Activated CD4-positive, alpha-beta T cell treated with anti-CD3 and anti-CD28 coated beads, Interleukin-2, amount 50 U/mL, for 1 hour (primary cell): ENCODE results near the gene LDHAL6B.

ENCODE experiments used
- DNase-seq: peaks from one replicate; pipeline ENCODE4 v3.0.0-alpha.2; 2020

The LDHAL6B gene

DNA sequence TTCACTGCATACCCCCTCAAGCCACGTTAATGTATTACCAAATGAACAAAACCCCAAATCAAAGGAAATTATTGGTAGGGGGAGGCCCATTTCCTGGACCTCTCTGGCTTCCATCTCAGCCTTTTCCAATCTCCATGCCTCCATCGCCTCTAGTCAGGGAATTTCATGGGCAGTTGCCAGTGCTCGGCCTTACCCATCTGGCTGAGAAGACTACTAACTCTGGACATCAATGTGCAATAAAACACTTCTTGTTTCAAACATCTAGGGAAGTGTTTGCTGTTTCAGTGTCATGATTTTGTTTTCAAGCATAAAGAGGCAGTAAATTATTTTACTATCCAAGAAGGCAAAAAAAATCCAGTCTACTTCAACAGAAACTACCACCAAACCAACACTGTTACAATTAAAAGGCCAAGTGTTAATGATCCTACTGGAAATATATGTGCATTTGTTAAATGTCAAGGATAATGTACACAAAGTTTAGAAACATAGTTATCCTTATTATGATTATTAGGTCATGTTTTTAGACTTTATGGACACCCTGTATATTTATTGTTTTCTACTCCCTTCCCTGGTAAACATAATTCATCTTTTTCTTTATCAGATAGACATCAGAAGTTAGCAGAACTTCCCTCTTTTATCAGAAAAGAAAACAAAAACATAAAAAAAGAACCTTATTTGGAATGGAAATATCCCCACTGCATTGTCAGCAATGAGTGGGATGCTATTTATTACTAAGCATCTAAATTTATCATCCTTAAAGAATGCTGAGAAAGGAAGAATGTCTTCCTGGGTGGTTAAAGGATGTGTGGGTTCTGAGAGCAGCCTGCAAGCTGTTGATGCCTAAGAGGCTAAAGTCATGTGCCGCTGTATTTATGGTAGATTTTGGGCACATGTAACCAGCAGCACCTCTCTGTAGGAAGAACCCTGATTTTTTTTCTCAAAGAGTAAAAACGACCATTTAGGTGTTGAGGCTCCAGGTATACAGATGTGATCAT is 15.2 kb downstream of the LDHAL6B start:
- no peak for DNase-seq

DNA sequence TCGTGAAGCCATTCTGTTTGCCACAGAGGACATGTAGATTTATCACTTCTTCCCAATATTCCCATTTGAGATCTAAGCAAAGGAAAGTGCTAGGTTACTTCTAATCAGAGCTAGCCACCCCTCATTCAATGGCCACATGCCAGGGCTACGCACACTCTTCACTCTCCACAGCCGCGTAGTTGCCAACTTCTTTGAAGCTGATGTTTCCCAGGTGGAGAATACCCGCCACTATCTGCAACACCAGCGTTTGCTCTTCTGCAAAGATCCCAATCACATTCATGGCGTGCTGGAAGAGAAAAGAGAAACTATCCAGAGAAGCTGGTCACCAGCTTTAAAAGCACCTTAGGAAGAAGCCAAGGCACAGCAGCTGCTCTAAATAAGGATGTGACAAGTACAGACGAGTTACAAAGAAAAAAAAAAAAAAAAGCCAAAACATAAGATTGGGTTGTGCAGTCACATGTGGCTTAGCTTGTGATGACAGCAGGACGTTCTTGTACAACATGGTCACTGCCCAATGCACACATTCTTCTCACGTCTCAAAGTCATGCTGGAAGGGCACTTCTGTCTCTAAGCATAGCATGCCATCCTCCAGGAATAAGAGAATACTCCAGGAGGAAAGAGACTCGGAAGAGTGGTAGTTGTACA is 16.4 kb downstream of the LDHAL6B start:
- DNase-seq = no peak

DNA sequence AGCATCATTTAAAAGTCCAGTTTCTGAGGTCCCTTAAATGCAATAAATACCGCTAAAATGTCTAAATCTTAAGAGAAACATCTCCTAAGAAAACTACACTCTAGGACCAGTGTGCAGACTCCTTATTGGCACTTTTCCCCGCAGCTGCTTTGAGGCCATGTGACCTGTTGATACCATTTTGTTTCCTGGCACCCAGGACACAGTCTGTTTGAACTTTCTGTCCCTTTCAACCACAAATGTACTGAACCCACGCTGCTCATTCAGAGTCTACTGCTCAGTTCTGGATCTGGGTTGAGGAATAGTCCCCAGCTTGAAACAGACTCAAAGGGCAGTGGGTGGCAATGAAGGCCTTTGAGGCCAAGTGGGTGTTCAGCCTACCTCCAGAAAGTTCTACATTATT is 17.1 kb downstream of the LDHAL6B start:
- DNase-seq = no peak

DNA sequence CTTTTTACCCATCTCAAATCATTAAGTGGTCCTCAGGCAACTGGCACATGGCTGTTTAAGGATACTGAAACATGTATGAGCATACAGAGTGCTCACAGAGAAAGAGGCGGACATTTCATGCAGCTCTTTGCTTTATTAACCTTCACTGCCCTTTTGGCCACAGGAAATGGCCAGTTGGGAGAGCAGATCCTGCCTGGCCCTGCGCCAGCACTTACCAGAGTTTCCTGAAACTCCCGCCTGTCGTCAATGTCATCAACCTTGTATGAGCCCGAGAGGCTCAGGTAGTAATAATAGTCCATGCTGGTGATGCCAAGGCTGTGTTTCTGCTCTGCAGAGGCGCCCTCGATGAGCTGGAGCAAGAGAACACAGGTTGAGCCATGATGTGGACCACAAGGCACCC is 17.8 kb downstream of the LDHAL6B start:
- no peak for DNase-seq

DNA sequence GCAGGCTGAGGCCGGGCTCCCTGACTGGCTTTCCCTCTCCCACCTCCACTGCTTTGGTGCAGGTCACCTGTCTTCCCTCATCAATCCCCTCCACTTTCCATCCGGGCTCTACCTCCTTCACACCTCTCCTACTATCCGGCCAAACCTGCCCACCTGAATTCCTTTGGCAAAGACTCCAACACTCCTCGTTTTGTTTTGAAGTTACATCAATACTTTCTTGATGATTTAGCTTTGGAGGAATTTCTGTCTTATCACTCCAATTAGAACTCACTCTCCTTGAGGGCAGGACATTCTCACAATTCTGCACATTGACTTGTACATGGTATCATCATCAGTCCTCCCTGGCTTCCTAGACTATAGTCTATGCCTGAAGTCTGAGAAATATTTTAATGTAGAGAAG is 20.4 kb downstream of the LDHAL6B start:
- DNase-seq = no peak

DNA sequence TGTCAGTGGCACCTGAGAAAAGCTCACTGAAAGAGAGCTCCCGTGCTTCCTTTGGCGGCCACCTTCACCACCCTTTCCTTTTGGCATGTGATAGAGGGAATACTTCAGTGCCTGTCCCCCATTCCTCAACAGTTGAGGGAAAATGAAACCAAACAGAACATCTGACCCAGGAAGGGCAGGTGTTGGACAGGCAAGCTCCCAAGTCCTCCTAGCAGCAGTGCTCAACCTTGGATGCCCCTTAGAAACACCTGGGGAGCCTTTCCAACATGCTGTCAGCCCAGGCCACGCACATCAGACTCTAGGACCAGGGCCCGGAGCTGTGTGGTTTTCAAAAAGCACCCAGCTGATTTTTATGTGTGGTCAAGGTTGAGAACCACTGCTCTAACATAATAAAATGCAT is 22.4 kb downstream of the LDHAL6B start:
- DNase-seq = no peak

DNA sequence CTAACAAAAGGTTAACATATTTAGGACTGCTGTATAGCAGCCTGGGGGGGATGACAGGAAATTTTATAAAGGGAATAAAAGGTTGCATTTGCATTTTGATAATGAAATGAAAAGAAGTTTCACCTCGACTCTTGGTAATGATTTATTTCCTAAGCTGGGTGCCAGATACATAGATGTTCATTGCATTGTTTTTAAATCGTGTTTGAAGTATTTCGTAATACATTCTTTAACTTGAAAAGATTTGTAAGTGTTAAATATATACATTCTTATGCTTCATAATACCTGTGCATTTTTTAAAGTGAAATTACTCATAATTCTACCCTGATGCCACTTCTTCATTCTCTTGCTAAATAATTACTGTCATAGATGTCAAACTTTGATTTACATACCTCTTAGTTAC is 22.8 kb downstream of the LDHAL6B start:
- no peak for DNase-seq

DNA sequence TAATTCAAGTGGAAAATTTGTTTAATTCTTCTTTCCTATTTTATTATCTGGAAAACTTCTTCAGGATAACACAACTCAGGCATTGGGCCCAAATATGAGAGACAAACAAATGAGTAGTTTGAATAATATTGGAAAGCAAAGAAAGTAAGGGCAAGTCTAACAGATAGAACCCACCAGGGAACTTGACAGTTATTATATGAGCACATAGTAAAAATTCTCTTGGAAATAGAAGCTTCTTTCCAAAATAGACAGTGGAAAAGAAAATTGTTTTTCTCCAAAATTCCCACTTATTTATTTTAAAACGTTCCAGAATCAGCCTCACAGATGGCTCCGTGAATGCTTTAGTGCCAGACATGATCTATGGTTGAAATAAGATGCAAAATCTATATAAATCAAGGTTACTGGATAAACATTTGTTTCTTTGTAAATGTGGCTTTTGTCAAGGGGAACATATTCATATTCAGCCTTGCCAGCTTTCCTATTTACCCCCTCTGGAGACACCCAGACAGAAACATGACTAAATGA is 23.9 kb downstream of the LDHAL6B start:
- no peak for DNase-seq

DNA sequence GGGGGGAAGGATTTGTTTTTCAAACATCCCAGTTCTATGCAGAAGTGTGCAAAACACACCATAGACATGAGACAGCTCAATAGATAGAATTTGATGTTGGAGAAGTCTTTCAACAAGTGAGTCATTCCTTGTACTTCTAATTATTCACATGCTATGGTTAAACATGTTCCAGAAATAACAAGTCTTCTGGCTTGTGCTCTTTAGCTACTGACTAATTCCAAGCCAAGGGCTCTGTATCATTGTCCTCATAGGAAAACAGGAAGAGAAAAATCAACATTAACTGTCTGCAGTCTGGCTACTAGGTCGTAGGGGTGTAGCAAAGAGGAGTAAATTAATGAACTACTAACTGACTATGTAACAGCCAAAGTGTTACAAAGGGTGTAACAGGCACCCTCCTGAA is 25.8 kb downstream of the LDHAL6B start:
- no peak for DNase-seq

DNA sequence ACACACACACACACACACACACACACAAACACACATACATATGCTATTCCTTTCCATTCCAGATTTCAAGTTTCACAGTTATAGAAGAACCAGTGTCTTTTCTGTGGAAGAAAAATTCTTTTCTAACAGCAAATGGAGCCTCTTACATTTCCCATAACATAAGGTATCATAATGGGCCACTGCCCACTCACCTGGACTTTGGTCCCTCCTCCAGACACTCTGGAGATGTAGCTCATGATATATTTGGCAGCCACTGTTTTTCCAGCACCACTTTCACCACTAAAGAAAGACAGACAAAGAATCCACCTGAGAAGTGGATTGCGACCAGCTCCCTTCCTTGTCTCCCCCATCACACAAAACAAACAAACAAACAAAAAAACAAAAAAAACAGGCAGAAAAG is 29.8 kb downstream of the LDHAL6B start:
- no peak for DNase-seq

DNA sequence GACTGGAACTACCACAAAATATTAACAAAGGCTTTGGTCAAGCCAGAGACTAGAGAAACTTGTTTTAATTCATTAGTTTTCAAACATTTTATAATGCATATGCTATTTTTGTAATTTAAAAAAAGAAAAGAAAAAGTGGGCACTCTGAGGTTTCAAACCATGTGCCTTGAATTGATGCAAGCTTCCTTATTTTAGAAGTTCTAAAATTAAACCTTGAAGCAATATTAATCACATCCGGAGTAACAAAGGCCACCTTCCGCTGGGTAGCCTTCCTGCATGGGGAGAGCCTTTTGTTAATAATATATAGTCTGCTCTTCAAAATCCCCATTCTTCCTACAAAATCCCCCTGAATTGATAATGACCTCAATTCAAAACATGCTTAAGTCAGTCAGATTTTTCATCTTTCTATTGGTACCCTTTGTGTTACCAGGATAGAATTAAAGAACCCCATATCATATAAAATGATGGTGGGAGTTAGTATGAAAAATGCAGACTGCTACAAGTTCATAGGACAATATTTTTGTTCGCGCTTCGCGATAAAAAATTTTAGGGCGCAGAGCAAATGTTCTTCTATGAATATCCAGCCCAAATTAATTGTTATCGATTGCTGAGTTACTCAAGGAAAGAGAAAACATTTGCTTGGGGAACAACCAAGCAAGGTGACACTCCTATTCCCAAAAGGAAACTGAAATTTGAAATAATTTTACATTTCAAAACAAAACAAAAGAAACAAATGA is 30.6 kb downstream of the LDHAL6B start:
- no peak for DNase-seq

DNA sequence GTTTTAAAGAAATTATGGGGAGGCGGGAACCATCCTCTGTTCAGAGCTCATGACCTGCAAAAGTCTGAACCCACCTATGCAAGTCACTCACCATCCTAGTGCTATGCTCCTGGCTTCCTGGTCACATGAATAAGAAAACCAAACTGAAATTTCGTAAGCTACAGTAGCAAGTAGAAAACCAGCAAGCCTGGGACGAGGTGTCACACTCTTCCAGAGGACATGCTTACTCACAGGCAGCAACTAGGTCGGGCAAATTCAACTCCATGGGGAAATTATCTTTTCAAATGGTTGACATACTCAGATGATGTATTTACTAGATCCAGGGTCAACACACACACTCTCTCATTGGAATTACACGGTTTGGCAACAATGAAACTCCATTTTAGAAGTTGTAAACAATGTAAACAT is 31.3 kb downstream of the LDHAL6B start:
- DNase-seq = no peak

DNA sequence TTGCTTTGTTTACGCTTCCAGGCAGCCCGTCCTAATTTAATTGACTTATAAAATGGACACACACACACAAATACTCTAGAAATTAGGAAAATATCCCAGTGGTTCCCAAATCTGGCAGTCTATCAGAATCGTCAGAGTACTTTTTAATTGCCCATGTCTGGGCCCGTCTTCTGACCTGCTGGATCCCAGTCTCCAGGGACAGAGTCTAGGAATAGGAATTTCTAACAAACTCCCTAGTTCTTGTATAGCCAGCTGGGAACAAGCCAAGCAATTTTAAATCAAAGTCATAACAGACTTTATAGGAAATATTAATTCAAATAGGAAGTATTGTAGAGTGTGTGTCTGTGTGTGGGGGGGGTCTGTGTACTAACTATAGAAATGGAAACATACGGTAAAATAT is 33.4 kb downstream of the LDHAL6B start:
- no peak for DNase-seq

DNA sequence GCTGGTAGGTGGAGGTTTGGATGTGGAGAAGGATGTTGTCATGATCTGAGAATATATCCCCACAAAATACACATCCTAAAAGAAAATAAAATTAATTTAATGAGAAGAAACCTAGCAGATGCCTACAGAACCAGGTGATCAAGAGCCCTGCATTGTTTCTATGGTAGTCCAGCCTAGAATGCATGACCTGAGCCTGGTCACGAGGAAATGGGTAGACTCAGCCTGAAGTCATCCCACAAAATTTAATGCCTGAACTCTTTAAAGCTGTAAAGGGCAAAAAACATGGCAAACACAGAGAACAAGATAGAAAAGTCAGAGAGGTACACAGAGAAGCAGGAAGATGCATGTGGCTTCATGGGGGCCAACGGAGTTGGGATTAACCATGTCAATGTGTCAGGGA is 36.0 kb downstream of the LDHAL6B start:
- DNase-seq = no peak

DNA sequence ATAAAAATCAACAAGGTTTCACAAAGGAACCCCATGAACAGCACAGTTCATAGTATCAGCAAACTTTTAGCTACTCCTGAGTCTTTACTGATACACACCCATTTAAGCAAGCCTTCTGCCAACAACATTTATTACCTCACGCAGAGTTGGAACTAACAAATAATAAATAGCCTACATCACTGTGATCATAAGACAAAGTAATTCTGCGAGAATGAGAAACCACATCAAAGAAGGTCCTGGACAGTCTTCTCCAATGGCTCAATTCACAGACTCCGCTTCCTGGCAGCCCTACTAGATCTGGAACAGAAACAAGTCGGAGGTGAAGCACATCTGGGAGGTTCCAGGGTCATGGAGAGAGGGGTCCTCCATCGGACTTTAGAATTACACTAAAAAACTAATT is 37.0 kb downstream of the LDHAL6B start:
- DNase-seq = no peak

DNA sequence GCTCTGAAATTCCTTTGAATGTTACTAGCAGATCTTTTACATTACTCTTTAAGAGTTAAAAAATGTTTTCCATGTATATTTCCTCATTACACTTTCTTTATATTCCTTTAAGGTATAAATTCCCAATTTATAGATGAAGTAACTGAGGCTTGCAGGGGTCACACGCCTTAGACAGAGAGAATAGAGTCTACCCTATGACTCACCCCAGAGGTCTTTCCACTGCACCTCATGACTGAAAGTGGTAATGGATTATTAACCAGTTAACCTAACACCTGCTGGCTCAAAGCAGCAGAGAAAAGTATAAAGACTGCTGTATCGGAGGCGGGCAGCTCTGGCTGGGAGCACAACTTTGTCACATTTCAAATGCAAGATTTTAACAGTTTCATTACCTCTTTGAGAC is 37.7 kb downstream of the LDHAL6B start:
- no peak for DNase-seq

DNA sequence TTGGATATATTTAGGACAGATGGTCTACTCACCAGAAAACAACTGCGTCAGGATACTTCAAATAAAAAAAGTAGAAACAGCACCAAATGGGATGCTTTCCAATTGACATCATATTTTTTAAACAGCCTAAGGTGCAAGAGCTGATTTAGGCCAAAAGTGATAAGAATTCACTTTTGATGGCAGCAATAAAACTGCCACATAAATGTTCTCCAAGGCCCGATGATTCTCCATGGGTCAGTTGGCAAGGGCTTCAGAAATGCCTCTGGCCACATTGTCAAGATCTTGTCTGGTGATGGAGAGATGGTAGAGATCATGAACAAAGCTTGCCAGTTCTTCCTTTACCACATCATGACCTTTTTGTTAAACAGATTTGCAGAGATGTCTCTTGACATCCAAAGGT is 38.9 kb downstream of the LDHAL6B start:
- no peak for DNase-seq

DNA sequence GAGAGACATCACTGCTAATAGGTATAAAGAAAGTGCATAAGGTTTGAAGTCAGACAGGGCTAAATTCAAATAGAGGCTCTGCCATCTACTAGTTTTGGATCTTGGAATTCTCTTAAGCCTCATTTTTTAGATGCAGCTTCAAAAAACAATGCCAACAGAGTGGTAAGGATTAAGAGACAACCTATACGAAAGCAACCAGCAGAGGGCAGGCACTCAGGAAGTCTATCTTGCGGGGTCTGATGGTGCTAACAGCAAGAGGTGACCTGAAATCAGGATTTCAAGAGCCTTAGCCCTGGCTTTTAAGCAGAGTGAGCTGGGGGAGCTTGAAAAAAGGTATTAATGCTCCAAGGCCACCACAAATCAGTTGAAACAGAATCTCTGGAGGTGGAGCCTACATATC is 40.7 kb downstream of the LDHAL6B start:
- DNase-seq = peak; percentile 36

DNA sequence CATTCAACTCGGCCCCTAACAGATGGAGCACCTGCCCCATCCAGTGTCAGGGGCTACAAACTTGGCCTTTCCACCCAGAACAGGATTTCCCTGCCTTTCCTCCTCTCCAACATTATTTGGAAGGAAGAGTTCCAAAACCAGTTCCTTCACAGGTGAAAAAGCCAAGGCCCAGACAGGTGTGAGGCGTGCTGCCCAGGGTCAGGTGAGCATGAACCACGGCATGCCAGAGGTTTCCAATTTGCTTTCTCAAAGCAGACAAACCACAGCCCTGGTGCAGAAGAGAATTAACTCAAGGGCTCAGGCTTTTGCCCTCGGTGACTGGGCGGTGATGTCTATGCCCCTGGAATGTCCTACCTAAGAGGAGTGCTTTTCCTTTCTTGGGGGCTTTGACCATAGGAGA is 43.2 kb downstream of the LDHAL6B start:
- no peak for DNase-seq

DNA sequence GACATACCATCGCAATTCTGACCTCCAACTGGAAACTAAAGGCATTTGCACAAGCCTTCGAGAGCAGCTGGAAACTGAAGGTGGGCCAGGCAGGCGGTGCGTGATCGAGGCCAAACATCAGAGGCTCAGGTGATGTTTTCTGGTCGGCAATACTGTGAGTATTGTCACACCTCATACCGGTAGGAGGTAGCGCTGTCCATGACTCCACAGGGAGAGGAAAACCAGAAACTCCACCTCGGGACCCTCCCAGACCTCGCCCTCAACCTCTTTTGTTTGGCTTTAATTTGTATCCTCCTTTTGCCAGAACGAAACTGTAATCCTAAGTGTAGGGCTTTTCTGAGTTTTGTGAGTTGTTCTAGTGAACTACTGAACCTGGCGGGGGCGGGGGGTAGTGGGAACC is 43.6 kb downstream of the LDHAL6B start:
- no peak for DNase-seq

DNA sequence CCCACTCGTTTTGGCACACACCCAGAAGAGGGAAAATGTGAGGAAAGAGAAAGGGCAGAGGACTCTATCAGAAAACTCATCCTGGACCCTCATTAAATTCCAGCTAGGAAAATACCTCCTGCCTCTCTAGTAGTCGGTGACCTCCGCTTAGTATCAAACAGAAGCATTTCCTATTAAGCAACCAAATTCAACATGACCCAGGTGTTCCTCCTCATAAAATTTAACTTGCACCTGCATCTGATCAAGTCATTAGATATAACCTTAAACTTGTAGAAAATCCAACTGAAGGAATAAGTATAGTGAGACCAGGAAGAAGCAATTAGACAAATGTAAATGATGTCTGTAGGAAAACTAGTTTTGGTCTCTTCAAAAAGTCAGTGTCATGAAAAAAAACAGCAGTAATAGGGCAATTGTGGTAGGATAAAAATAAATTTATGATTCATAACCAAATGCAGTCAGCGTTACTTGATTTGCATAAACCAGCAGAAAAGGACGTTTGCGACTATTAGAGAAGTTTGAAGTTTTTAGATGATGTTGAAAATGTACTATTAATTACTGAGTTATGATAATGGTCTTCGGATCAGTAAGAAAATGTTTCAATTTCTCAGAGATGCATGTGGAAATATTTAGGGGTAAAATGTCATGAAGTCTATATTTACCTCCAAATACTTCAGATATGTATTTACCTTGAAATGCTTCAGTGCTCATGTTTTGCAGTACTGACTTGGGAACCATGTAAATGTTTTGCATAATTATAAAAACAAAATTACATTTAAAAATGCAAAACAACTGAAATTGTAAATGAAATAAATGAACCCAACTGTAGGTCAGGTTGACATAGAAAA is 44.6 kb downstream of the LDHAL6B start:
- DNase-seq = no peak

DNA sequence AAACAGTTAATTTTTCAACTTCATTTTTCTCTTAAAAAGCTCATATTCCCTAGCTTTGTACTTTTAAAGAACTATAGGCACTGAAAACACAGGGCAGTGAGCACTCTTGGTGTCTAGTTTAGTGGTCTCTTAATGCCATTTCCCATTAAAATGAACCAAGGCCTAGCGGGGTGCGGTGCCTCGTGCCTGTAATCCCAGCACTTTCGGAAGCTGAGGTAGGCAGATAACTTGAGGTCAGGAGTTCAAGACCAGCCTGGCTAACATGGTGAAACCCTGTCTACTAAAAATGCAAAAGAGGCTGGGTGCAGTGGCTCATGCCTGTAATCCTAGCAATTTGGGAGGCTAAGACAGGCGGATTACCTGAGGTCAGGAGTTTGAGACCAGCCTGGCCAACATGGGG is 45.5 kb downstream of the LDHAL6B start:
- DNase-seq = no peak
